Epithelial cell of alveolus of lung (primary cell): ENCODE data around the gene CDK5R1. TPM values are rescaled to one million over a fixed set of nuclear protein-coding genes. Genes with fewer than 3 reads are reported as not detected.

Experiments used
- total RNA-seq: library from RNA; depleted of rRNA; stranded (reverse); fragments of >200 nt; gene quantifications from 2 replicates; pipeline ENCODE4 v1.2.1, GENCODE V29; 2015

CDK5R1 gene
- 1.4 and 2.1 TPM in 2 replicates for total RNA-seq

GRCh38 chr17:32486701-32487472 lies at the start of gene CDK5R1:
CDK5R1 (plus strand) TSS chr17:32486993; CDS start chr17:32487621, 628 bp downstream.

GRCh38 chr17:32444301-32445073 lies 42.3 kb upstream of the CDK5R1 start, which contains the start of gene PSMD11:
PSMD11 (plus strand) TSS chr17:32444510; CDS start chr17:32444524, 14 bp downstream.

Other genes starting within 250 kb of the CDK5R1 start
- gene RHBDL3, start 221.2 kb upstream of the CDK5R1 start, total RNA-seq = 0.26 TPM in 1 of 2 replicates, not detected in the other
- 9.2 and 12.9 TPM in 2 replicates for gene C17orf75, start 144.8 kb upstream of the CDK5R1 start, total RNA-seq
- 115 and 154 TPM in 2 replicates for gene ZNF207, start 136.8 kb upstream of the CDK5R1 start, total RNA-seq
- 28.8 and 61.5 TPM in 2 replicates for gene PSMD11, start 42.5 kb upstream of the CDK5R1 start, total RNA-seq